NCI-H2196 (cell line): Measurements from ENCODE around the gene DYNLT5.

ENCODE experiments used
- DNase-seq: peaks from one replicate; lab custom pipeline; 2025; ENCODE audit not compliant: unreplicated experiment; lab: John Stamatoyannopoulos, UW

Gene DYNLT5

GRCh38 chr1:66747501-66747900 is 4.8 kb upstream of the DYNLT5 start:
- DNase-seq, result no peak

GRCh38 chr1:66750577-66750976 is 1.7 kb upstream of the DYNLT5 start:
- no peak for DNase-seq

- DNase-seq, result no peak
Measured at GRCh38 chr1:66751160-66751559, 1.1 kb upstream of the DYNLT5 start.

- no peak for DNase-seq
Measured at GRCh38 chr1:66752671-66753371, 562 bp downstream of the DYNLT5 start.

GRCh38 chr1:66757722-66758240 is 5.5 kb downstream of the DYNLT5 start:
- no peak for DNase-seq

- DNase-seq, result no peak
Measured at GRCh38 chr1:66758241-66758755, 6.0 kb downstream of the DYNLT5 start.

GRCh38 chr1:66760506-66760905 is 8.2 kb downstream of the DYNLT5 start:
- DNase-seq, result no peak

GRCh38 chr1:66761221-66761620 is 9.0 kb downstream of the DYNLT5 start:
- no peak for DNase-seq

- peak; percentile 48 for DNase-seq
Measured at GRCh38 chr1:66764994-66765578, 12.8 kb downstream of the DYNLT5 start.

- DNase-seq, result no peak
Measured at GRCh38 chr1:66767626-66768025, 15.4 kb downstream of the DYNLT5 start.

GRCh38 chr1:66768965-66769364 is 16.7 kb downstream of the DYNLT5 start:
- no peak for DNase-seq

- DNase-seq, result no peak
Measured at GRCh38 chr1:66769512-66770229, 17.4 kb downstream of the DYNLT5 start.

- no peak for DNase-seq
Measured at GRCh38 chr1:66770240-66770639, 18.0 kb downstream of the DYNLT5 start.

GRCh38 chr1:66770694-66771093 is 18.4 kb downstream of the DYNLT5 start:
- DNase-seq, result no peak

- no peak for DNase-seq
Measured at GRCh38 chr1:66773227-66773626, 21.0 kb downstream of the DYNLT5 start.

GRCh38 chr1:66774438-66774837 is 22.2 kb downstream of the DYNLT5 start:
- no peak for DNase-seq

- DNase-seq, result no peak
Measured at GRCh38 chr1:66775646-66776045, 23.4 kb downstream of the DYNLT5 start.

- no peak for DNase-seq
Measured at GRCh38 chr1:66777831-66778230, 25.6 kb downstream of the DYNLT5 start.

- no peak for DNase-seq
Measured at GRCh38 chr1:66778266-66778665, 26.0 kb downstream of the DYNLT5 start.

GRCh38 chr1:66778969-66779368 is 26.7 kb downstream of the DYNLT5 start:
- DNase-seq, result no peak

- no peak for DNase-seq
Measured at GRCh38 chr1:66779475-66780078, 27.3 kb downstream of the DYNLT5 start.
